ENCODE data around the gene HIVEP3.
A peak's percentile ranks its signal among the peaks of the same experiment; 100 is the strongest.

Gene HIVEP3

DNA sequence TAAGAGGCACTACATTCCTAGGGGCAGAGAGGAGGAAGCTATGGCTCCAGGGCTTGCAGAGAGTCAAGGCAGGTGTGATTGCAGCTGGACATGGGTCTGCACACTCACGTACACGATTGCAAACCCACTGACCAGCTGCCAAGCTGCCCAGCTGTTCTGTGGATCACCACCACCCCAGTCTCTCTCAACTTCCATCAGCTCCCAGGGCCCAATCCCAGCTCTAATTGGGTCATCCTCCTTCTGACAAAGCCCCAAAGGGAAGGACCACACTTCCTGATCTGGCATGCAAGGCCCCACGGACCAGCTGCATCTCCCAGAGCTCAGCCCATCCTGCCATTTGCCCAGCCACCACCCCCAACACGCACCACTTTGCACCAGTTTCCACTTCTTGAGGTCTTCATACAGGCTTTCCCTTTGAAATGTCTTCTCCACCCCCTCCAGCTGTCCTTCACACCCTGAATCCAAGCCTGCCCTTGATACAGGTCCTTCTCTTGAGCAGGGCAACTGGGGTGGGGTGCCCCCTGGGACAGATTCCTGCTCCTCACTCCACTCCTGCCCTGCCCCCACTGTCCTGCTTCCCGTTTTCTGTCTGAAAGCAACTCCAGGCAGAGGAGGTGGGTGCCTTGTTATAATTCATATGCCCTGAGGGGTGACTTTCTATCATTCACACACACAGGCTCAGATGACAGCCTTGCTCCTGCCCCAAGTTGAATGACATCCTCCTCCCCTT, 254.9 kb downstream of the HIVEP3 start:
- in situ Hi-C loops (cut with HindIII; ENCODE audit: low pct_ligation_motif_present, low pct_unique_long_range_greater_than_20kb, low sequenced_read_pairs) = no loop called here

DNA sequence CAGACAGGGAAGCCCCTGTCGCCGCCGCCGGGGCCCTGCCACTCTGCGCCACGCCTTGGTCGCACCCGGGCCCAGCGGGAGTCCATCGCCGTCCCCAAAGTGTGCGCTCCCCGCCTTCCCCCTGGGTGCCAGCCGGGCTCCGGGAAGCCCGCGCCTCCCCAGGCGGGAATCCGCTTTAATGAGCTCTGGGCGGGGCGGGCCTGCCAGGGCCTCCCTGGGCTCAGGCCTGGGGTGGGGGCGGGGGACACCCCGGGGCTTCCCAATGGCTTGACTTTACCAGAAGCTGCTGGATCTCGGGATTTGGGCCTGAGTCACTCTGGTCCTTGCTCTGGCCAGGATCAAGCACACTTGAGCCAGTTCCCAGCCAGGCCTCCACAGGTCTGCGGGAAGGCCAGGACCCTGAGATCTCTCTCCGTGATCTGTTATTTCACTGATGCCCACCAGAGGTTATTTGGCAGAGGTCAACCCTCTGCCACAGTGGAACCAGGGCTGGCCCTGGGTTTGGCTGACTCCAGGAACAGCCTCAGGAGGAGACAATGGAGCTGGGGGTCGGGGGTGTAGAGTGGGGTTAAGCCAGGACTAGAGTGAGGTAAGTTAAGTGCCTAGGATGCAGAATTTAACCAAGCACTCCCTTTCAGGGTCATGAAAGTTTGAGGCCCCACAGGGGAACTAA, 255.8 kb downstream of the HIVEP3 start:
- DNase-seq = no peak
- in situ Hi-C loops (cut with HindIII; ENCODE audit: low pct_ligation_motif_present, low pct_unique_long_range_greater_than_20kb, low sequenced_read_pairs) = no loop called here

More for the DNA sequence above, 254.9 kb downstream of the HIVEP3 start:
- no peak for DNase-seq

DNA sequence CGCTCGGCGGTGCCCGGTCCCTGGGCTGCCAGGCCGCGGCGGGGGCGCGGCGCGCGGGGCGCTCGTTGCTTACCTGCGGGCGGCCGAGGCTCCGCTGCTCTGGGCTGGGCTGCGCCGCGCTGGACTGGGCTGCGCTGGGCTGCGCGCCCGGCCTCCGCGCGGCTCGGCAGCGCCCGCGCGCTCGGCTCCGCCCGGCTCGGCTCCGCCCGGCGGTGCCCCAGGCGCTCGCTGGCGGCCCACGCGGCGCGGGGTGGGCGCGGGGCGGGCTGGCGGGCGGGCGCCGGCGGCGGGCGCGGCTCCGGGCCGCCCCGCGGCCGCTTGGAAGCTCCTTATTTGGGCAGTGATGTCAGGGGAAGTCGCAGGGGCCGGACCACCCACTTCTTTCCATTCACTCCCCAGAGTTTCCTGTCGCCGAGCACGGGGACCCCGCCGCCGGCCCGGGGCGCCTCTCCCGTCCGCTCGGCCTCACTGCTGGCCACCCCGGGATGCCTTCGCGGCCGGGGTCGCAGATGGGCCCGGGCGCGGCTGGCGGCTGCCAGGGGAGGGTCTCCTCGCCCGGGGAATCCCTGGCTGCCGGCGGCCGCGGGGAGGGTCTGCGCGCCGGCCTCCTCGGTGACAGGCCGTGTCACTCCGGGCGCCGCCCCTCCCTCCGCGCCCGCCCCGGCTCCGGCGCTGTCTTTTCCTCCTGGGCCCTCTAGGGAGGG, 256.5 kb downstream of the HIVEP3 start:
- in situ Hi-C loops (cut with HindIII; ENCODE audit: low pct_ligation_motif_present, low pct_unique_long_range_greater_than_20kb, low sequenced_read_pairs) = no loop called here
- peak; percentile 43 for DNase-seq

DNA sequence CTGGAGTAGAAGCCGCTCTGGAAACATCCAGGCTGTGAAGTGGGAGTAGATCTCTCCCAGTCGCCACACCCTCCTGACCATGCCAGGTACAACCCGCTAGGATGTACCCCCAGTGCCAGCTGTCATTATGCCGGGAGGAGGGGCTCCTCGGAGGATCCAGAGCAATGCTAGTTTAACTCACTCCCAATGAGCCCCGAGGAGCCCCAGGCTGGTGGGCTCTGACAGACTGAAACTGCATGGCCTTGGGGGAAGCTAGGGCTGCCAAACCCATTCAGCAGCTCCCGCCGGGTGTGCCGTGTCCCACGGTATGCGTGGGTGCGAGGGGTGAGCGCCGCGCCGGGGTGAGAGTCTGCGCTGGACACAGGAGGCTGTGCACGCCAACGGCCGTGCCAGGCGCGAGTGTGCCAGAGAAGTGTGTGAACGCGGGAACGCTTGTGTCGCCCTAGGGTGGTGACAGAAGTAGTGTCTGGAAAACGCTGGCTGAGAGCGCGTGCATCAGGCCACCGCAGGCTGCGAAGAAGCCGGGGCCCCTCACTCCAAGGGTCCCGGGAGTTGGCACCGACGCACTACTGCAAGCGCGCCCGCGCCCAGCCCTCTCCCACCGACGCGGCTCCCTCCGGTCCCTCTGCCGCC, 257.2 kb downstream of the HIVEP3 start:
- in situ Hi-C loops (cut with HindIII; ENCODE audit: low pct_ligation_motif_present, low pct_unique_long_range_greater_than_20kb, low sequenced_read_pairs) = no loop called here
- DNase-seq = no peak

DNA sequence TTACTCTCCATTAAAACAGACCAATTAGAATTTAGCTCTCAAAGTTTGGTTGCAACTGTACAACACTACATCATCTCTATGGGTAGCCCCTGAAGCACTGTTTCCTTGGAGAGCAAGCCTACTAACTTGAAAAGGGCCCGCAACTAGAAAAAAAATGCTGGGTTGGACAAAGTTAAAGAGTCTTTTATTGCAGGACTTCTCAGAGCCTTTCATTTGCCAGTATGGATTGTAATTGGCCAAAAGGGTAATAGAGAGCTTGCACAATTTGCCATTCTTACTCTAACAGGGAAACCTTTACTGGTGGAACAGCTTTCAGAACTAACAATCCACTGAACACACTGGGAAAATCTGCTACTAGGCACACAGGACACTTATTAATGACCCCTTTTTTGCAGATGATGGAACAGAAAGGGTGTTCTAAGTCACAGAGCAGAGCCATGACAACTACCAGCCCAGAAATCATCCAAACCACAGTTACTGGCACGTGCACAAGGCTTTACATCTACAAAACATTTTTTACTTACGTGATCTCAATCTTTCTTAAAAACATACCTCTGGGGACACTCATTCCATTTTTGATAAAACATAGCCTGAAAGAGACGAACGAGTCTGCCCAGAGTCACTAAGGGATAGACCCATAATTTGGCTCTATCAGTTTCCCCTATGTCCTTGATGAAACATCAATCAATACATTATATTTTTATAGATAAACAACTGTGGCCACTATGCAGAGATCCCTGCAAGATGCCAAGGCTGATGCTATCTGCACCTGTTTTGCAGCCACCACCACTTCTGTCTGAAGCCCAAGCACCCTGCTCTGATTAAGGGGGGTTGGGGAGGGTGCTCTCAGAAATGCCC, 257.9 kb downstream of the HIVEP3 start:
- in situ Hi-C loops (cut with HindIII; ENCODE audit: low pct_ligation_motif_present, low pct_unique_long_range_greater_than_20kb, low sequenced_read_pairs) = no loop called here
- DNase-seq = no peak

DNA sequence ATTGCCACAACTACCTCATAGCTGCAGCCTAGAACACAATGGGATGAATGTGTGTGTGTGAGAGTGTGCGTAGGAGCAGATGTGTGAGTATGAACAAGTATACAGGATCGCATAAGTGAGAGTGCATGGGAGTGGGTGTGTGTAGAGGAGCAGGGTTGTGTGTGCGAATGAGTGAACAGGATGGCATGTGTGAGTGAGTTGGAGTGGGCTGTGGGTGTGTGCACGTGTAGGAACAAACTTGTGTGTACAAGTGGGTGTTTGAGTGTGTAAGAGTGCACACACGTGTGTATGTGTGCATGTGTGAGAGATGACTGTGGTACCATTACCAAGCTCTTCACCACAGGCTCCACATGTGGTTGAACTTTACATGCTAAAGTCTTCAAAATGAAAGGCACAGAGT, 258.8 kb downstream of the HIVEP3 start:
- DNase-seq = no peak
- in situ Hi-C loops (cut with HindIII; ENCODE audit: low pct_ligation_motif_present, low pct_unique_long_range_greater_than_20kb, low sequenced_read_pairs) = no loop called here

DNA sequence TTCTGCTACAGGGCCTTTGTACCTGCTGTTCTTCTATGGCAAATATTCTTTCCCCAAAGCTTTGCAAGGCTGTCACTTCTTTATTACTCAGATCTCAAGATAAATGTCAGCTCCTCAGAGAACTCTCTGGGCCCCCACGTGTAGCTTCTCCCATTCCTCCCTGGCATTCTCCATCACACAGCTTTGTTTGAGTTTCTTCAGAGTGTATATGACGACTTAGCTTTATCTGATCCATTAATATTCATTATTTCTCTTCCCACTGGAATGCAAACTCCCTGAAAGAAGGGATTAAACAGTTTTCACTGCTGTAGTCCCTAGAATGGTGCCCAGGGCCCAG, 259.6 kb downstream of the HIVEP3 start:
- in situ Hi-C loops (cut with HindIII; ENCODE audit: low pct_ligation_motif_present, low pct_unique_long_range_greater_than_20kb, low sequenced_read_pairs) = no loop called here
- DNase-seq = no peak

DNA sequence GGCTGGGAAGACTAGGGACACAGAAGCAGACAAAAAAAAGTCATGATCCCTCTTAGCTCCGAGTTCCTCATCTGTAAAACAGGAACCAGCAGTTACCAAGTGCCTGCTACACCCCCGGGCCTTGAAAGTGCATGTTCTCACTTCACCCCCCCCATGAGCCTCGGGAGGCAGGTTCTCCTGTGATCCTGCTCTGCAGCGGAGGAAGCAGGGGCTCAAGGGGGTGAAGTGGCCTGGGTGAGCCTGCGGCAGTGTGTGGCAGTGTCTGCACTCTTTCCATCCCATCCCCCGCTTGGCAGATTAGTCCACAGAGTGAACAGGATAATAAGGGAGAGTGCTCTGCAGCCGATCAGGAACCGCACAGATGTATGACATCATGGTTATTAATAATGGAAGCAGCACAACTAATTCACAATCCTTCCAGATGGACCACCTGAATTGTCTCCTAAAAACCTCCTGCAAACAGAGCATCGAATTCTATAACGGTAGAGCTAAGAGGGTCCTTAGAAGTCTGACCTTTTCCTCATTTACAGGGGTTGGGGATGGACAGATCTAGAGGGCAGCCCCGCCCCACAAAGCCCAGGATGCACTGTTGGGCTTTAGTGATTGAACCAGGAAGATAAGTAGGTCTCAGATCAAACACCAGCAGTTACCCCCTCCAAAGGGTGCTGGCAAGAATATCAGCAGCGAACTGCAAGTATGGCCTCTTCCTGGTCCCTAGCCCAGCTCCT, 260.1 kb downstream of the HIVEP3 start:
- in situ Hi-C loops (cut with HindIII; ENCODE audit: low pct_ligation_motif_present, low pct_unique_long_range_greater_than_20kb, low sequenced_read_pairs) = no loop called here
- no peak for DNase-seq

DNA sequence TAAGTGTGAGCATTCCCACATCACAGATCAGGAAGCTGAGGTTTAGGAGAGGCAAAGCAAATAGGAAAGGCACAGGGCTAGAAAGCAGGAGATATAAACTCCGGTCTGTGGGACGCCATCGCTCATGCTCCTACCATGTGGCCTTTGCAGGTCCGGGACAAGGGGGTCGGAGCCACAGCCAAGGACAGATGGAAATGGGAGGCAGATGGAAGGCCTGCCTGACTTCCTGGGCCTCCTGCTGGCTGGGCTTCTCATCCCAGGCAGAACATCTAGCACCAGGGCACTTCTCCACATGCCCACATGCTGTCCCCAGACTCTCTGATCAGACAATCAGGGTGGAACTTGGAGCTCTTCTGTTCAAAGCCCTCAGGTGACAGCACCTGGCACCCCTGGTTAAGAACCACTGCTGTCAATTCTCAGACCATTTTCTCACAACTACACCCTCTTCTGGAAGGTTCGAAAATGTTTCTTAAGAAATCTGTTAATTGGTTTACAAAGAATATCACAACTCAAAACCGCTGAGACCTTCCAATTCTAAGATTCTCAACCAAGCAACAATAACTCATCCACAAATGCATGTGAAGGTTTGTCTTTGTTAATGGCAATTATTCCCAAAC, 260.9 kb downstream of the HIVEP3 start:
- DNase-seq = no peak
- in situ Hi-C loops (cut with HindIII; ENCODE audit: low pct_ligation_motif_present, low pct_unique_long_range_greater_than_20kb, low sequenced_read_pairs) = no loop called here

DNA sequence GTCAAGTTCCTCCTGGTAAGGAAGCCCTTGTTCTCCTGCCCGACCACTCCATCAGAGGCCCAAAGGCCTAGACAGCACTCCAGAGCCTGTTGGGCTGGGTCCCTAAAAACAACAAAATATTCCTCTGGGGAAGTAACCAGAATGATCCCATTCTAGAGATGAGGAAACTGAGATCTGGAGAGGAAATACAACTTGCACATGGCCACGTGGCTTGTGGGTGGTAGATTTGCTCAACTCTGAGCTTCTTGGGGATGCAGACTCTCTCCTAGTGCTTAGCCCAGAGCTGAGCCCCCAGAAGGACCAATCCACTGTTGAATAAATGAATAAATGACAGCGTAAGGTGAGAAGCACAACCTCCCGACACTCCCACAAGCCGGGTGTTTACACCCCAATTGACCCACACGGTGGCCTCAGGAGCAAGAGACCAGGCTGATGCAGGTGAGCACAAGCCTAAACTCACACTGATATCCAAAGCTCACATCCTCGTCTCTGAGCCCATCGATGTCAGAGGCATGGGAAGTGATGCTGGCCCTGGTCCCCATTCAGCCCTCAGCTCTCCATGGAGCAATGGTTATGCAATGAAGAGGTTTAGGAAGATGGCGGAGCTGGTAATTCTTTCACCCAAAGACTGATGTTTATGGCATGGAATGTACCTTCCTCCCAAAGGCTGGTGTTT, 261.8 kb downstream of the HIVEP3 start:
- in situ Hi-C loops (cut with HindIII; ENCODE audit: low pct_ligation_motif_present, low pct_unique_long_range_greater_than_20kb, low sequenced_read_pairs) = no loop called here
- DNase-seq = no peak

DNA sequence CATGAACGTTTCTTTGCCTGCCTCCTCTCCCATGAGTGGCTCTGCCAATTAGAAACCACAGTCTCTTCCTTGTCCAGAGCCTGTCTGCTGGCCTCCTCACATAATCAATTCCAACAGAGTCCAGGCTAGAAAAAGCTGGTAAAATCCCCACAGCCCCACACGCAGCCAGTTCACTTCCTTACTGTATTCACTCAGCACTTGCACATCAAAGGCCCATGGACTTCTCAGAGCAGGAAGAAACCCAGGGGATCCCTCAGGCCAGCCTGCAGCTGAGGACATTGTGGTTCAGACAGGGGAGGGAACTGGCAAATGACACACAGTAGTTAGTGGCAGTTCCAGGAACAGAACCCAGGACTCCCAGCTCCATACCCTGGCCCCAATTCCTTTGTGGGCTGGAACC, 262.7 kb downstream of the HIVEP3 start:
- no peak for DNase-seq
- in situ Hi-C loops (cut with HindIII; ENCODE audit: low pct_ligation_motif_present, low pct_unique_long_range_greater_than_20kb, low sequenced_read_pairs) = no loop called here

DNA sequence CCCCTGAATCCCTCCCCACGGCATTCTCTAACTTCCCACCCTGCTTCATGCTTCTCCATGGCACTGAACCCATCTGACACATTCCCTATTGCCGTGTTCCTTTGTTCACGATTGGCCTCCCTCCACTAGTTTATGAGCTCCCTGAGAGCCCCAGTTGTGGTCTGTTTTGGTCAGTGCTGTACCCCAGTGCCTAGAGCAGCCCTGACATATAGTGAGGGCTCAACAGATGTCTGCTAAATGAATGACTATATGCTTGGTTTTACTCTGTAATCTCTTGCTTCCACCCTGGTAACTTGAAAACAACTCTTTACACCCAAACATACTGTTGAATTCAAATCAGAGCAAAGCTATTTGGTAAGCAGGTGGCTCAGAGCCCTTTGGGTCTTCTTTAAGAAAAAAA, 263.1 kb downstream of the HIVEP3 start:
- in situ Hi-C loops (cut with HindIII; ENCODE audit: low pct_ligation_motif_present, low pct_unique_long_range_greater_than_20kb, low sequenced_read_pairs) = no loop called here
- no peak for DNase-seq

DNA sequence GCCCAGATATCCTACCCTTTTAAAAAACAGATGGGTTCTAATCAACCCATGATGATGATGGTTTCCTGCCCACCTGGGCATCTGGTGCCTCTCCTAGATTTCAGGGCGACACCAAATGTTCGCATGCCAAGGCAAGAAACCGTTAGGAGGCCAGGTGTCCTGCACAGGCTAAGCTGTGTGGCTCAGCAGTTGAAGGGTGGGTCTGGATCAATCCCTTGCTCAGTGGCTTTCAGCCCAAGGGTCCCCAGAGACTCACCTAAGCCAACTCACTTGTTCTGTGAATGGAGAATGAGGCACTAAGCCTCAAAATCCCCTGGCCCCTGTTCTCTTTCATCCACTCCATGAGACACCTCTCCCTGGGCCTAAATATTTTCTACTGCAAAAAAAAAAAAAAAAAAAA, 265.1 kb downstream of the HIVEP3 start:
- DNase-seq = no peak
- in situ Hi-C loops (cut with HindIII; ENCODE audit: low pct_ligation_motif_present, low pct_unique_long_range_greater_than_20kb, low sequenced_read_pairs) = no loop called here

DNA sequence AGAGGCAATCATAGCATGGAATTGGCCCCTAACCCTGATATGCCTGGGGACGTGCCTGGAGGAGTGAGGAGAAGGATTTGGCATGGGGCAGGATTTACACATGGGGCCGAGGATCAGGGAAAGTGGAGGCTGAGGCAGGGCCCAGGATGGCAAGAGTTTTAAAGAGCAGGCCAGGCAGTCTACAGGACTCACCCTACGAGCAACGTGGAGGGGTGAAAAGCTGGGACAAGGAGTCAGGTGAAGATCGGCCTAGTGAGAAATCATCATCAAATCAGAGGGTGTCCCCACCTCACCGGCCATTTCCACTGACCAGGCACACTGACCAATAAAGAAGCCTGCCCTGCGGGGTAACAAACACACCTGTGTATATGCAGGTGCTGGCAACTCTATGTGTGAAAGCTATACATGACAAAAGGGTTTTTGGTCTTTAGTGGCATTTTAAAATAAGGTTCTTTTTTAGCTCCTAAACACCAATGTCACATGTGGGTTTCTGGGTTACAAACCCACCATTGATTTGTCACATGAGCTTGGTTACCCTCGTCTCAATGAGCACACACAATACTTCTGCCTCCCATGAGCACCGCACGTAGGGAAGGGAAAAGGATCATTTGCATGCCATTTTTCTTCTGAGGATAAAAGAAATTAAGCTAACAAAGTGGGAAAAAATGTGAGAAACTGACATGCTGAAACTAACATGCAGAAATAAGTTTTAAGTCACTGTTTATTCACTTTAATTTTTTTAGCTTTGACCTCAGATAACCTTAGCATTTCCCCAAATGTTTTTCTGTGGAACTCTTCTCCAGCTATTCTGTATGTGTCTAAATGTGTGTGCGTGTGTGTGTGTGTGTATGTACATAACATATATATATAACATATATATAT, 266.1 kb downstream of the HIVEP3 start:
- in situ Hi-C loops (cut with HindIII; ENCODE audit: low pct_ligation_motif_present, low pct_unique_long_range_greater_than_20kb, low sequenced_read_pairs) = no loop called here
- no peak for DNase-seq

DNA sequence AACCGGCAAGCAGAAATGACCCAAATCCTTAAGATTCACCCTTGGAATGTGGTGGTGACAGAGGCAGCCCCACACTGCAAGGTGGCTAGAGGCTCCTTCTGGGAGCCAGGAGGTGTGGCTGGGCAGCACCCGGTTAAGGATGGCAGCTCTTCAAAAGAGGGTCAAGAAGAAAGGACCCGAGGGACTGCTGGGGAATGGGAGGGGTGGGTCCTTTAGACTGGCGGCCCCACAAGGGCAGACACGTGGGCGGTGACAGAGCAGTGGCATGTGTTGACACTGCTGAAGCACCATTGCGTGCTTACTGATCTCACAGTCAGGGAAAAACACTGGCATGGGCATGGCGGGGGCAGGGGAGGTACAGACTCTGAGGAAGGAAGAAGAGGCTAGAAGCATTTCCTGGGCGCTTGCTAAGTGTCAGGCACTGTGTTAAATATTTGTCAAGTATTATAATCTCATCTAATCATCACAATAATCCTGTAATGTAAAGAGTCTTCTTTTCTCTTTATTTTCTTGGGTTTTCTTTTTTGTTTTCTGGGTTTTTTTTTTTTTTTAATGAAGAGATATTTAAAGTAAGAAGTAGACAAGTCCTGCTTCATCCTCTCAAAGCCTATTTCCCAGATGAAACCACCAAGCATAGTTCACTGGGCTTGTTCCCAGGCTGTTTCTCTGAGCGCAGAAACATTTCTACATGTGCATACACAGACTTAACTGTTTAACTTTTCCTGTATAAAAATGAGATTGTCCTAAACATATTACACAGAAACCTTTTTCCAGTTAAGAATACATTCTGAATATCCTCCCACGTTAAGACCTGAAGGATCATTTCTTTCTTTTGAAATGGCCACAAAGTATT, 268.5 kb downstream of the HIVEP3 start:
- DNase-seq = no peak
- in situ Hi-C loops (cut with HindIII; ENCODE audit: low pct_ligation_motif_present, low pct_unique_long_range_greater_than_20kb, low sequenced_read_pairs) = no loop called here
